PC-3 (cell line): ENCODE measurements around the gene LITAF.

Experiments used
- EZH2 ChIP-seq: fragments of 300-600 bp; sonication (generic); IDR thresholded peaks from one replicate; pipeline ENCODE4 v1.6.1; 2017; ENCODE audit warnings: antibody characterized with exemption, mild to moderate bottlenecking, low read length; ENCODE audit not compliant: unreplicated experiment
- TF ChIP-seq, protein P1 (sequence below): fragments of 300-600 bp; sonication (generic); conservative IDR thresholded peaks from 2 replicates; pipeline ENCODE4 v1.5.1; 2017; ENCODE audit warnings: antibody characterized with exemption, low read depth, mild to moderate bottlenecking, low read length

GRCh38 chr16:11619327-11619851, 32.7 kb upstream of the LITAF start:
- no peak for TF ChIP-seq EZH2
- TF ChIP-seq, protein P1, sequence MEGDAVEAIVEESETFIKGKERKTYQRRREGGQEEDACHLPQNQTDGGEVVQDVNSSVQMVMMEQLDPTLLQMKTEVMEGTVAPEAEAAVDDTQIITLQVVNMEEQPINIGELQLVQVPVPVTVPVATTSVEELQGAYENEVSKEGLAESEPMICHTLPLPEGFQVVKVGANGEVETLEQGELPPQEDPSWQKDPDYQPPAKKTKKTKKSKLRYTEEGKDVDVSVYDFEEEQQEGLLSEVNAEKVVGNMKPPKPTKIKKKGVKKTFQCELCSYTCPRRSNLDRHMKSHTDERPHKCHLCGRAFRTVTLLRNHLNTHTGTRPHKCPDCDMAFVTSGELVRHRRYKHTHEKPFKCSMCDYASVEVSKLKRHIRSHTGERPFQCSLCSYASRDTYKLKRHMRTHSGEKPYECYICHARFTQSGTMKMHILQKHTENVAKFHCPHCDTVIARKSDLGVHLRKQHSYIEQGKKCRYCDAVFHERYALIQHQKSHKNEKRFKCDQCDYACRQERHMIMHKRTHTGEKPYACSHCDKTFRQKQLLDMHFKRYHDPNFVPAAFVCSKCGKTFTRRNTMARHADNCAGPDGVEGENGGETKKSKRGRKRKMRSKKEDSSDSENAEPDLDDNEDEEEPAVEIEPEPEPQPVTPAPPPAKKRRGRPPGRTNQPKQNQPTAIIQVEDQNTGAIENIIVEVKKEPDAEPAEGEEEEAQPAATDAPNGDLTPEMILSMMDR: no peak
